ENCODE measurements around the gene ANAPC2.
A peak's percentile ranks its signal among the peaks of the same experiment; 100 is the strongest.

The ANAPC2 gene

GRCh38 chr9:137220317-137221094 lies 32.1 kb upstream of the ANAPC2 start:
- ChIA-PET CTCF (no interaction called here), POLR2A (interaction anchor here (2.1 to 4.4 kb wide), 2 partner anchors 10 to 20 kb away, joined by 6 to 20 read pairs; partner anchors contain the start of gene TUBB4B)
- TF ChIP-seq FOXK2 (IDR thresholded peaks at IDR 0.05) = no peak
- TF ChIP-seq NFRKB (IDR thresholded peaks at IDR 0.05) = no peak
- no peak for TF ChIP-seq PKNOX1 (IDR thresholded peaks at IDR 0.05)
- TF ChIP-seq ELF4 (IDR thresholded peaks at IDR 0.05) = no peak
- TF ChIP-seq TARDBP (IDR thresholded peaks at IDR 0.05) = no peak
- no peak for TF ChIP-seq FOXM1 (IDR thresholded peaks at IDR 0.05; ENCODE audit: borderline replicate concordance)
- TF ChIP-seq LEF1 (IDR thresholded peaks at IDR 0.05; ENCODE audit: borderline replicate concordance) = no peak
- TF ChIP-seq FOXA1 (IDR thresholded peaks at IDR 0.05) = no peak
- TF ChIP-seq CTBP1 (IDR thresholded peaks at IDR 0.05; ENCODE audit: borderline replicate concordance) = no peak
- TF ChIP-seq L3MBTL2 (conservative IDR thresholded peaks at IDR 0.05) = no peak
- TF ChIP-seq ZNF384 (IDR thresholded peaks at IDR 0.05) = no peak
- TF ChIP-seq SUZ12 (IDR thresholded peaks at IDR 0.05) = no peak
- TF ChIP-seq HDGF (IDR thresholded peaks at IDR 0.05; ENCODE audit: borderline replicate concordance) = no peak
- TF ChIP-seq ARNT (IDR thresholded peaks at IDR 0.05) = no peak
- no peak for DNase-seq (ENCODE audit: extremely low spot score)

- no peak for DNase-seq (ENCODE audit: extremely low spot score)
- ChIA-PET CTCF (no interaction called here), POLR2A (interaction anchor here (1.1 to 4.4 kb wide), 3 partner anchors 10 to 31 kb away, joined by 3 to 20 read pairs (median 6); partner anchors contain the start of genes ANAPC2, SSNA1 and TUBB4B)
- TF ChIP-seq SP1 (IDR thresholded peaks at IDR 0.05) = no peak
- no peak for TF ChIP-seq NFRKB (IDR thresholded peaks at IDR 0.05)
- no peak for TF ChIP-seq FOXA1 (IDR thresholded peaks at IDR 0.05)
- TF ChIP-seq LEF1 (IDR thresholded peaks at IDR 0.05; ENCODE audit: borderline replicate concordance) = no peak
- no peak for TF ChIP-seq HDGF (IDR thresholded peaks at IDR 0.05; ENCODE audit: borderline replicate concordance)
These were observed 31.5 kb upstream of the ANAPC2 start for GRCh38 chr9:137219757-137220316.

- TF ChIP-seq FOXA1 (IDR thresholded peaks at IDR 0.05) = no peak
- TF ChIP-seq HDGF (IDR thresholded peaks at IDR 0.05; ENCODE audit: borderline replicate concordance) = no peak
- TF ChIP-seq SUZ12 (IDR thresholded peaks at IDR 0.05) = no peak
- TF ChIP-seq SP1 (IDR thresholded peaks at IDR 0.05) = no peak
- TF ChIP-seq FOXM1 (IDR thresholded peaks at IDR 0.05; ENCODE audit: borderline replicate concordance) = no peak
- TF ChIP-seq LEF1 (IDR thresholded peaks at IDR 0.05; ENCODE audit: borderline replicate concordance) = no peak
- no peak for TF ChIP-seq TARDBP (IDR thresholded peaks at IDR 0.05)
- DNase-seq (ENCODE audit: extremely low spot score) = no peak
- CTCF ChIA-PET = no interaction called here
- POLR2A ChIA-PET = interaction anchor here (1.1 to 1.7 kb wide), 2 partner anchors 14 to 30 kb away, joined by 3 to 5 read pairs; partner anchors contain the start of genes ANAPC2, NDOR1, SSNA1 and TMEM203
These were observed 30.5 kb upstream of the ANAPC2 start for GRCh38 chr9:137218754-137219271.

GRCh38 chr9:137218212-137218753 lies 29.9 kb upstream of the ANAPC2 start:
- no peak for DNase-seq (ENCODE audit: extremely low spot score)
- TF ChIP-seq SP1 (IDR thresholded peaks at IDR 0.05) (no peak), ZNF384 (IDR thresholded peaks at IDR 0.05) (no peak), HDGF (IDR thresholded peaks at IDR 0.05; ENCODE audit: borderline replicate concordance) (no peak), SUZ12 (IDR thresholded peaks at IDR 0.05) (no peak), LEF1 (IDR thresholded peaks at IDR 0.05; ENCODE audit: borderline replicate concordance) (no peak), L3MBTL2 (conservative IDR thresholded peaks at IDR 0.05) (no peak), FOXA1 (IDR thresholded peaks at IDR 0.05) (no peak), NFRKB (IDR thresholded peaks at IDR 0.05) (no peak)
- ChIA-PET CTCF (no interaction called here), POLR2A (interaction anchor here (1.7 kb wide), 1 partner anchor 14 kb away, joined by 5 read pairs; the partner anchor contains the start of genes NDOR1 and TMEM203)

- peak; percentile 55 for DNase-seq (ENCODE audit: extremely low spot score)
- TF ChIP-seq SP1 (IDR thresholded peaks at IDR 0.05) (no peak), PKNOX1 (IDR thresholded peaks at IDR 0.05) (no peak), FOXK2 (IDR thresholded peaks at IDR 0.05) (no peak), ARNT (IDR thresholded peaks at IDR 0.05) (no peak), LEF1 (IDR thresholded peaks at IDR 0.05; ENCODE audit: borderline replicate concordance) (no peak), FOXM1 (IDR thresholded peaks at IDR 0.05; ENCODE audit: borderline replicate concordance) (no peak)
- POLR2A ChIA-PET = interaction anchor here (0.9 to 3.8 kb wide), 5 partner anchors 13 to 28 kb away, joined by 3 to 16 read pairs (median 3); partner anchors contain the start of genes NDOR1, TMEM203 and TPRN
- CTCF ChIA-PET = no interaction called here
These were observed 29.2 kb upstream of the ANAPC2 start for GRCh38 chr9:137217276-137218211.

All from HEK293T (cell line).